GM19395 (cell line): ENCODE measurements around the gene TMEM132C.

Experiments
- ATAC-seq: cut with Tn5 transposase; IDR thresholded peaks from one replicate; pipeline ENCODE4 v1.9.1; 2021; ENCODE audit warnings: mild to moderate bottlenecking, moderate library complexity; ENCODE audit not compliant: unreplicated experiment

TMEM132C gene

DNA sequence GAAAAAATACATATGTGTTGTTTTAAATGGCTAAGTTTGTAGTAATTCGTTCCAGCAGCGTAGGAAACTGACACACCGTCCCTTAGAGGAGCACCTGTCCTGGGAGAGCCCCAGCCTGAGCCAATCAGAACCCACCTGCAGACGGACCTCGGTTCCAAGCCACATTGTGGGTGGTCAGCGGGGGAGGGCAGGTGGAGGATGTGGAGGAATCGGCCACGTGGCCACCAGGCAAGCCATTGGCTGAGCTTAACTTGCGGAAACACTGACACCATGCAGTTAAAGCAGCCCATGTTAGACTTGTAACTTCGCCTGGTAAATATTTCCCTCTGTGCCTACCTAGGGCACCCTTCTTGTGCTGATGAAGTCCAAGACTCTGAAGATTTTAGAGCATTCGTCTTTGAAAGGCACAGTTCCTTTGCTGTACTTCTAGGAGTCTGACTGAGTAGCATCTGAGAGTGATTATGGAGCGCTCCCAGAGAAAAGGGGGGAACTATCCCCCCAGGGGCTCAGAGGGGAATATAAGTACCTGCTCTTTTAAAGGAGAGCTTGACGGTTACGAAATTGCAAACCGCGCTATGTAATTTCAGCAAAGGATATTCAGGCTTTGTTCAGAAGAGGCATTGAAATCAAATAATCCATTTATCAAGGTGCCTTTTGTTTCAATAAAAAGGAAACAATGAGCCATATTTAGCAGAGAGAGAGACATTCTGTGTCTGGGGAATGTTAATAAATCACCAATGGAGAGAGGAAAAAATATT, 135.7 kb downstream of the TMEM132C start:
- no peak for ATAC-seq

DNA sequence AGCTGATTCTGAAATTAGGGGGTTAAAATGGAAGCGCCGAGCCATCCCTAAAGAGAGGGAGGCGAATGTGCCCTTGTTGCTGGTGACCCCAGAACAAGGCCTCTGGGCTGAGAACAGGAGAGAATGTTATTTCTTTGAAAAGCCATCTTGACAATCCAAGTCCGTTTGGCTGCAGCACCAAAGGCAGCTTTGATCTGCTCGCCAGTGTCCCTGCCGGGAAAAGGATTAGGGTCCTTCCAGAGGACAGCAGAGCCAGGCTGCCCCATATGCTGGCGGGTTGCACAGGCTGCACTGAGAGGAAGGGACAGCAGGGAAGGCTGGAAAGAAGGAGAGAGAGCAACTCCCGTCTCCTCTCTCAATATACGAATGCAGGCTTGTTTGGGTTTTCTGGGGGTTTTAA, 141.7 kb downstream of the TMEM132C start:
- no peak for ATAC-seq

DNA sequence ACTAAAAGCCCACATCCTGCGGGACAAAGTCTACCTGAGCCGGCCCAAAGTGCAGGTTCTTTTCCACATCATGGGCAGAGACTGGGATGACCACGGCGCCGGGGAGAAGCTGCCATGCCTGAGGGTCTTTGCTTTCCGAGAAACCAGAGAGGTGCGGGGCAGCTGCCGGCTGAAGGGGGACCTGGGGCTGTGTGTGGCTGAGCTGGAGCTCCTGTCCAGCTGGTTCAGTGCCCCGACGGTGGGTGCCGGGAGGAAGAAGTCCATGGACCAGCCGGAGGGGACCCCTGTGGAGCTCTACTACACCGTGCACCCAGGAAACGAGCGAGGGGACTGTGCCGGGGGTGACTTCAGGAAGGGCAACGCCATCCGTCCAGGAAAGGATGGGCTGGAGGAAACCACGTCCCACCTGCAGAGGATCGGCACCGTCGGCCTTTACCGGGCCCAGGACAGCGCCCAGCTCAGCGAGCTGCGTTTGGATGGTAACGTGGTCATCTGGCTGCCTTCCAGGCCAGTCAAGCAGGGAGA, 148.1 kb downstream of the TMEM132C start:
- ATAC-seq: no peak

DNA sequence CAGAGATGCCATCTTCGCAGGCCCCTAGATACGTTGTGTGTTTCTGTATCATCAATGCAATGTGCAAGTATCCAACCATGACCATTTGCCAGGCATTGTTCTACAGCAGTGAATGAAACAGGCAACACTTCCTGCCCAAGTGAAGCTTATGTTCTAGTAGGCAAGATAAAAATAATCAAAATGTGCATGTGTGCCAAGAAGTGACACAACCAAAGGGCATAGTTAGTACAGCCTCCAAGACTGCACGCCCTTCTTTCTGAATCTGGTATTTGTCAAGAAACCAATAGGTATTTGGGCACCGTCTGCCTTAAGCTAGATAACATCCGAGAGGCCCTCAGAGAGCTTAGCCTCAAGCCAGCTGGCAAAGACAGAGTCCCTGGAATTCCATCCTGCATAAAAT, 152.0 kb downstream of the TMEM132C start:
- no peak for ATAC-seq

DNA sequence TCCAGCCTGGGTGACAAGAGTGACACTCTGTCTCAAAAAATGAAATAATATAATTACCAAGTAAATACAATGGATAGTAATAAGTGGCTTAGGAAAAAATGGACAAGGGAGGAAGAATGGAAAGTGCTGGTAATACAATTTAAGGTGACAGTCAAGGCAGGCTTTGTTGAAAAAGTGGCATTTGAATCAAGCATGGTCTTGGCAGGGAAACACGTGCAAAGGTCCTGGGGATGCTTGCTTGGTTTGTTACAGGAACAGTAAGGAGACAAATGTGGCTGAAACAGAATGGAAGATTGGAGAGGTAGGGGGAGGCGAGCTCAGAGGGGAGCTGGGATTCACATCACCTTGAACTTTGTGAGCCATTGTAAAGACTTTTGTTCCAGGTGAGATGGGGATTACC, 153.2 kb downstream of the TMEM132C start:
- no peak for ATAC-seq

DNA sequence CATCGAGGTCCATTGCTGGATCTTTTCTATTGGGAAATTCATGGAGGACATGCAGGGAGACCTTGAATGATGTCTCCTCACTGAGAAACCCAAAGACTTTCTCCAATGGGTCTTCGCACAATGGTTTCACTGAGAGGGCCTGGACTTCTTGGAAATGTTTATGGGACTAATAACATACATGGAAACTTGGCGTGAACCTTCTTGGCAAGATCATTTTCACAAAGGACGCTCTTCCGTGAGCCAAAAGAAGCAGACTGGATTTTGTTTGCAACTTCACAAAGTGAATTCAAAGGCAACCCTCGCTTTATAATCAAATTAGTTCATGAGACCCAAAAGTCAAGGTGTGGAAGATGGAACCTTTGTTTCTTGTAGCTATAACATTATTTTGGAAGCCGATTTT, 154.4 kb downstream of the TMEM132C start:
- ATAC-seq: no peak

DNA sequence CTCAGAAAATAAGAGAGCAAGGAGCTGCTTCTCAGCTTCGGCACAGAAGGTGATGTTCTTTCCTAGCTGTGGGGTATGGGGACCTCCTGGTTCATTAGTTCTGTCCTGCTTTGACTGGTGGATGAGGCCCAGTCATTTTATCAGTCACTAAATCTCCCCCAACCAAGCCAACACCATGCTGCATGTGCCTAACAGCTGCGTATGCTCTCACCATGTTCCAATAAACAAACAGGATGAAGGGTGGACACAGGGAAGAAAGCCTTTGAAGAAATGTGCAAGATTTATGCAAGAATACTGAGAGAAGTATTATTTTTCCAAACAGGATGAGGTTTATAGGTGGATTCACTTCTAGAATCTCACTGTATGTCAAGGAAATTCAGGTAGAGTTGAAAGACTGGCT, 156.2 kb downstream of the TMEM132C start:
- ATAC-seq: no peak

DNA sequence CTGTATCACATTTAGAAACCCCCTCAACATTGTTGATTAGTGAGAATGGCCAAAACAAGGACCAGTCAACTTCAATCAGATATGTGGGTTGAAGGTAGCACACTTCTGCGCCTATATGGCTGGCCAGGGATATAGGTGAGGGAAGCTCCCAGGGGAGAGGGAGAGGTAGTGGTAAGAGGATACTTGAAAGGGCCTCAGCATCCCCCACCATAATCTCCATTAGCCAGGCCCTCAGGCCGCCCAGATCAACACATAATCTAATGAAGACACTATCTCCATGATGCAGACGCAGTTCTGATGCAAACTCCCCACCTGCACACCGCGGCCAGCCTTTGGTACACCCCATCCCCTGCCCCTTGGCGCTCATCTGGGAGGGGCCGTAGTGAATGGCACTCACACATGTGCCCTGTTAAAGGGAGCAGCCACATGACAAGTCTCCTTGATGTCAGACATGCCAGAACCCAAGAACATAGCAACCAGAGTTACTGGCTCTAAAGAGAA, 158.0 kb downstream of the TMEM132C start:
- no peak for ATAC-seq

DNA sequence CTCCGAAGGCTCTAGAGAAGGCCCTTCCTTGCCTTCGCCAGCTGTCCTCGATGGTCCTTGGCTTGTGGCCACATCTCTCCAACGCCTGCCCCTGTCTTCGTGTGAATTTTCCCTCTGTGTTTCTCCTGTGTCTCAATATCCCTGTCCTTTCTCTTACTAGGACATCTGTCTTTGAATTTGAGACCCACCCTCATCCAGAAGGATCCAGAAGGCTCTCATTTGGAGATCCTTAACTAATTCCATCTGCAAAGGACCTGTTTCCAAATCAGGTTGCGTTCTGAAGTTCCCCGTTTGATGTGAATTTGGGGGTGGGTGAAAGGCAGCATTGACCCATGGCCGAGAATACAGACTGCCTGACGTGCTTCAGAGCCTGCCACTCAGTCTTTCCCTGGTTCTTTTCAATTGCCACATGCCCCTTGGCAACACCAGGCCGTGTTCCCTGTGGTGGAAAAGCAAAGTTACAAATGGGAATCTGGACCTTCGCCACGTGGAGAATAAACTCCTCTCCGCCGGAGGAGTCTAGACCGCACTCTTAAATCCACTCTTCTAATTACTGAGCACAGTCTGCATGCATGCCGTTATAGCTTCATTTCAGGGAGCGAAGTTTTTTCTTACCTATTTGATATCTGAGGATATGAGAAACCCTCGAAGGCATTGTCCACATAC, 158.8 kb downstream of the TMEM132C start:
- ATAC-seq: no peak

DNA sequence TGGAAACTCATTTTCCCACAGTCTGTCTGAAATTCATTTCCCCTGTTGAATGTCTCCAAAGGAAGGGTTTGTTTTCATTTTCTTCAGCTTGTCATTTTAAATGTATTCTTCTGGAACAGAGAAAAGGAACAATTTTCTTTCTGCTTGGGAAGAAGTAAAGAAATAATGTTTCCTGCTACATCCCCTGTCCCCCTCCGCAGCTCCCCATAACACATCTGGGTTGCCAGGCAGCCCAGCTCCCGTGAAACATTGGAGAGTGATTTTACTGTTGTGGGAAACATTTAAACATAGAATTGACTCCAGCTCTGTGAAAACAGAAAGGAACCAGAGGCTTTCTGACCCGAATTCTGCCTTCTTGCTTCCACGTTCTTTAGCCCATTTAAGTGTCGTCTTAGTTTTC, 159.5 kb downstream of the TMEM132C start:
- ATAC-seq: no peak

DNA sequence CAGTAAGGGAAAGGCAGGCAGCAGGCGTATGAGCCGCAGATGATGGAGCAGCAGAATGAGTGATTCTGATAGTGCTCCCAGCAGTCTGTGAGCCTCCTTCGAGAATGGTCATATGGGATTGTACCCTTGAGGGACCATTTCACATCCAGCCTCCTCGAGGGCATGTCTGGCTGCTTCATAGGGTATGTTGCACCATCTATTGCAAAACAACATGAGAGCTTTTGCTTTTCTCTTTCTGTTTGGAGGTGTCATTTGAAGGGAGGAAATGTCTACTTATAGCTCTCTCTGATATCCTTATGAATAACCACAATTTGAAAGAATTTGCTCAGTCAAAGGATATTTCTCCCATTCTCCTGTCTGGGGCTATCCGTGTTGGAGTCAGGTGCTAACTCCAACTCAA, 172.8 kb downstream of the TMEM132C start:
- no peak for ATAC-seq

DNA sequence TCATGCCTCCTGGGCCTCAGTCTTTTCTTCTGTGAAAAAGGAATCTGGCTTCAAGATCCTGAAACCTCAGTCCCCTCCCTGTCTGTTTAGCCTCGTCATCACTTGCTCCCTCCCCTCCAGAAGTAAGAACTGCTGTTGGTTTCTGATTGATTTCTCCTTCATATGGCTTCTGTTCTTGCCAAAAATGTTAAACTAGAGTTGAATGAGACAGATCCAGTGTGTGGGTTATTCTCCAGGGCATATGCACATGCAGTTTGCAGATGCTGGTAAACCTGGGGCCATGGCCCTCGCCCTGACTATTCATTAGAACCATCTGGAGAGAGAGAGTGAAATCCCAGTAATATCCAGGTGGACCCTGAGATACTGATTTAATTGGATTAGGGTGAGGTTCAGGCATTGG, 175.1 kb downstream of the TMEM132C start:
- ATAC-seq: no peak

DNA sequence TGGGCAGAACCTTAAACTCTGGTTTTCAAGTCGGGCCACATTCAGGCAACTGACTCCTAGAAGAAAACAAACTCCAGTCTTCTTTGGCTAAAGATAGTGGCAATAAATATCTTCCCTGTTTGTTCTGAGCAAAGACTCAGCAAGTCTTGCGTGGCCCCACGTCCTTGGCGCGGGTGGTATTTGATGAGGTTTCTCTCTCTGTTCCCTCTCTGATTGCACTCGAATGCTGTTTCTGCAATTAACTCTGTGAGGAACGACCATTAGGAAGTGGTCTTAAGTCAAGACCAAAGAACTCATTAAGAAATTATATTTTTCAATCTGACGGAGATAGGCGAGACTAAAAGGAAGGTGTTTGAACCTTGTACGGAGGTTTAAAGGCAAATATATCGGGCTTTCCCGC, 177.6 kb downstream of the TMEM132C start:
- no peak for ATAC-seq

DNA sequence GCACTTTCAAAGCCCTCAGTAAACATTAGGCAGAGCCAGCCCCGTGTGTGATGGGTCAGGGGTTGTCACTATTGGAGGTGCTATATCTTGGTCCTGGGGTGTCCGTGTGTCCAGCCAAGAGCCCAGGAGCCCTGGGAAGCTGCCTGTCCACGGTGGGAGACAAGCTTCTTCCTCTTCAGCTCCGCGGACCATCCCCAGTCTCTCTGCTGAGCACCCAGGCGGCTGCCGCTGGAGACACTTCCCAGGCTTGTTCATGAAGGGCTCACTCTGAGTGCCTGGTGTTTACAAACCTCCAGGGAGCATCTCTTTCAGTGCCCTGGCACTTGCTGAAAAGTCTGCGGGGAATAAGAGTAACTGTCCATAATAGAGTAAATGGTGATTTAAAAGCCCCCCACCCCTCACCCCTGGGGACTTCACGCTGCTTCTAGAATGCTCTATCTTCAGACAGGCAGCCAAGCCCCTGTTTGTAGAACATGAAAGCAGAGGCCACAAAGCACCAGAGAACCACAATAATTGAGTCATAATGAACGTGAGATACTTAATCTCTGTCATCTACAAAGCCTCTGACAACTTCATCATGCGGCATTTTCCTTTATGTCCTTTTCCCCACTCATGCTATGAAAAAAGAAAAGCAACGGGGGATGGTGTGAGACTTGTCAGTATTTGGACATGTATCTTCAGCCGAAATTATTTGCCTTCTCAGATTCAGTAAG, 178.6 kb downstream of the TMEM132C start:
- no peak for ATAC-seq

DNA sequence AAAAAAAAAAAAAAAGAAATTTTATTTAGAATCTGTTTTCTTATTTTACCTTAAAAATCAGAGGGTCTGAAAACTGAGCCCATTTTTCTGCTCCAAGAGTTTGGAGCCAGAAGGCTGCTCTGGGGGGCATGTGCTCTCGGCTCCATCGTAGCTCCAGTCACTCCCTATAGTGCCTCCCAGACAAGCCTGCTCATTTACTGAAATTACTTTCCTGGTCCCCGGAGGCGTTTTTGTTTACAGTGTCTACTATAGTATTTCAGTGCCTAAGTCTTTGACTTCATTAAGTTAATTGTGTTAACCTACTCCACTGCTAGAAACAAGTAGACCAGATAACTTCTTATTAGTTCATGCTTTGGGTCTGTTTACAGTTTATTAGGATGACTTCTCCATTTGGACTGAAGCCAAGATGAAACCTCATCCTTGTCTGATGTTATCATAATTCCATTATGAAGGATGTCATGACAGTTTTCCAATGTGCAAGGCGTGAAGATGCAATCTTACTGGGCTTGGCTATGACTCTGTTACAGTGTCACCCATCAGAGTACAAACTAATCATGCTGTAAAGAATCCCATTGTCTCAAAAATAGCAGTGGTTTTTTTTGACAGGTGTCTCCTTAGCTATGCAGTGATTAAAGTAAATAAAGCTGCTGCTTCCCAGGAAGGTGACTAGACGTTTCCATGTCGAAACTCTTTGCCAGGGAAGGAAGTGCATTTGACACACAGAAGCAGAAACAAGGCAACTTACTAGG, 182.3 kb downstream of the TMEM132C start:
- no peak for ATAC-seq

DNA sequence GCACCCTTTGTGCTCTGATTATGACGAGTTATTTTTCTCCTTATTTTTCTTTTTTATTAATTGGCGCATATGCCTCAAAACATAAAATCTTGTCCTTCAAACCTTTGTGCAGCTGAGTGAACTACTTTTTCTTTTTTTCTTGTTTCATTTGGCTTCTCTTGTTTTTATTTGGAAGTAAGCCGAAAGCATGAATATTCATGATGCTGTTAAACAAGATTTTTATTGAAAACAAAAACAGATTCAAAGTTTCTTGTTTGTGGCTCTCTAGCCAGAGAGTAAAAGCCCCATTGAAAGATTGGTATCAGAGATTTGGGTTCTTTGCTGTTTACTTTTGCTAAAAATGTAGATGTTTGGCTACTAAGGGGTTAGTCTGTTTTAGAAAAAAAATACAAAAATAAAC, 183.8 kb downstream of the TMEM132C start:
- ATAC-seq: no peak

DNA sequence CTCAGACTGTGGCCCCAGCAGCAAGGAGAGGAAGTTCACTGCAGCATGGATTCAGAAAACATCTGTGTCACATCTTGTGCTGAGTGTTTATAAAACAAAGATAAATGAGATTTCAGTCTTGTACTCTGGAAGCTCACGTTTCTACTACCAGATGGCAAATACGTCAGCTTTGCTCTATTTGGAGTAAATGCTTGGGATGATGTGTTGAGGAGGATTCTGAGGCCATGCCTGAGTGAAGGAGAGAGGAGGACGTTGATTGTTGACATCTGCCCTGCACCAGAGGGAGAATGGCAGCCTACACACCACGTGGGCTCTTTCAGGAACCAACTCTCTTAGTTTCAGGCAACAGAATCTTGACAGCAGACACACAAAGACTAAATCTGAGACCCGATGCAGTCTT, 188.9 kb downstream of the TMEM132C start:
- ATAC-seq: no peak

DNA sequence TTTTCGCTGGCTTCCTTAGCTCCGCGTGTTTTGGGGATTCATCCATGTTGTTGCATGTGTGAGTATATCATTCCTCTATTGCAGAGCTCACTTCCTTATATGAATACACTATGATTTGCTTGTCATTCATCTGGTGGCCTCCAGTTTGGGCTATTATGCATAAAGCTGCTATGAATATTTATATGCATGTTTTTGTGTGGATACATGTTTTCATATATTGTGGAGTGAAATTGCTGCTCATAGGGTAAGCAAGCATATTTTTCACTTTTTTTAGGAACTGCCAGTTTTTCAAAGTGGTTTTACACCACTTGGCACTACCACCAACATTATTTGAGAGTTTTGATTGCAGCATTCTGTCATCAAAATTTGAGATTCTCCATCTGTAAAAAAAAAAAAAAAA, 190.0 kb downstream of the TMEM132C start:
- ATAC-seq: no peak

DNA sequence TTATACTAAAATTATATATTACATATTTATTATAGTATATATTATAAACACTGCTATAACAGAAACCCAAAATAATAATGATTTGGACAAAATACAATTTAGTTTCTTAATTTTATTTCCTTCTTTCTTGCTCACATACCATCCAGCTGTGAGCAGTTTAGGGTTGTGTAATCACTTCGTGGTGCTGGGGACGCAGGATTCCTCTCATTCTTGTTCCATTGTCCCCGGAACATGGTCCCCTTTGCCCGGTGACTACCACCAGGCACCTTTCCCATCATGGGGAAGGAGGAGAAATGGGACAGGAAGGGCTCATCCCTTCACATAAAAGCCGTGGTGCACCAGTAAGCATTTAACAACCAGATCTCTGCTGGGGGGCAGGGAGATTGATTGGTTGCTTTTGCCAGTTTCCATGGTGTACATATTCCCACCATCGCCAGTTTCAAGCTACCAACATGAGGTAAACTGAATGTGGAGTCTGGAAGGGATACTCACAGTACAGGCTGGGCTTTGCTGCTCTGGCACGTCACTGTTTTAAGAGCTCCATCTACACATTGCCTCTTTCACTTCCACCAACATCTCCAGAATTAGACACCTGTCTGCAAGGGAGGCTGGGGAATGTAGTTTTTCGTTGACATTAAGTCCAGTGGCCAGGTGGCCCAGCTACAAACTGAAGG, 191.5 kb downstream of the TMEM132C start:
- ATAC-seq: no peak

DNA sequence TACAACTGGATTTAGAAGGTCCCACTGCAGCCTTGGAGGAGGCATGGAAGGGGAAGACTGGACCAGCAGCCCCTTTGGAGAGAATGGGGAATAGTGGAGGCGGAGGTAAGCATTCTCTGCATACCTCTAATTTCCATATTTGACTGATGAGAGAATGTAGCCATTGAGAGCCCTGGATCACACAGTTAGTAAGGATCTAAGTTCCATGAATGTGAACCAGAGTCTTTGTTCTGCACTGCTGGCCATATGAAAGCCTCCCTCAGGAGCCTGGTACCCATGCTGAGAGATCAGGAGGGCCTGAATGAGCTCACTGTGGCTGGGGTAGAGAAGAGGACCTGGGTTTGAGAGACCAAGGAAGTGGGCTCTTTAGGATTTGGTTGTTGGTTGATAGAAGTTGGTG, 192.1 kb downstream of the TMEM132C start:
- no peak for ATAC-seq
